OCI-LY1 (cell line): ENCODE results near the gene MEGF8.

ENCODE experiments used
- H2AFZ ChIP-seq: fragments of 200-600 bp; sonication (generic), shearing (Covaris generic); 2 replicates; pipeline ENCODE4 v1.6.0; 2014; ENCODE audit warnings: antibody characterized with exemption, mild to moderate bottlenecking, low read length
- H3F3A ChIP-seq: fragments of 200-600 bp; sonication (generic), shearing (Covaris generic); 2 replicates; pipeline ENCODE4 v1.6.0; 2014; ENCODE audit warnings: mild to moderate bottlenecking, antibody characterized with exemption, low read length, moderate library complexity; ENCODE audit not compliant: insufficient read depth
- H3K27ac ChIP-seq: fragments of 200-600 bp; sonication (generic); 2 replicates; pipeline ENCODE4 v1.5.1; 2014; ENCODE audit warnings: low read length, mixed run types, mild to moderate bottlenecking, low read depth; ENCODE audit not compliant: poor library complexity, severe bottlenecking
- H3K27me3 ChIP-seq: fragments of 200-600 bp; sonication (generic); 2 replicates; pipeline ENCODE4 v1.6.0; 2014; ENCODE audit warnings: antibody characterized with exemption, mild to moderate bottlenecking, low read length, moderate library complexity; ENCODE audit not compliant: insufficient read depth
- H3K36me3 ChIP-seq: fragments of 200-600 bp; sonication (generic); 2 replicates; pipeline ENCODE4 v1.6.1; 2014; ENCODE audit warnings: mild to moderate bottlenecking, antibody characterized with exemption, low read length, moderate library complexity, mixed read lengths; ENCODE audit not compliant: insufficient read depth
- H3K4me1 ChIP-seq: fragments of 200-600 bp; sonication (generic); 2 replicates; pipeline ENCODE4 v1.5.1; 2014; ENCODE audit warnings: mild to moderate bottlenecking, low read length, moderate library complexity; ENCODE audit not compliant: insufficient read depth, severe bottlenecking
- H3K4me2 ChIP-seq: fragments of 200-600 bp; sonication (generic), shearing (Covaris generic); 2 replicates; pipeline ENCODE4 v1.6.1; 2014; ENCODE audit warnings: low read length
- H3K4me3 ChIP-seq: fragments of 200-600 bp; sonication (generic); 2 replicates; pipeline ENCODE4 v1.5.1; 2014; ENCODE audit warnings: low read length, low read depth, mild to moderate bottlenecking, mixed read lengths; ENCODE audit not compliant: poor library complexity, severe bottlenecking
- H3K79me2 ChIP-seq: fragments of 200-600 bp; shearing (Covaris generic); 2 replicates; pipeline ENCODE4 v1.6.1; 2016; ENCODE audit warnings: mixed run types, low read length, mixed read lengths; ENCODE audit not compliant: insufficient read depth
- H3K9ac ChIP-seq: fragments of 200-600 bp; sonication (generic), shearing (Covaris generic); 2 replicates; pipeline ENCODE4 v1.6.1; 2014; ENCODE audit warnings: mild to moderate bottlenecking, low read length, mixed read lengths
- H3K9me2 ChIP-seq: fragments of 200-600 bp; sonication (generic), shearing (Covaris generic); 2 replicates; pipeline ENCODE4 v1.6.1; 2014; ENCODE audit warnings: low read depth, mild to moderate bottlenecking, low read length, mixed read lengths
- H3K9me3 ChIP-seq: fragments of 200-600 bp; shearing (Covaris generic); 2 replicates; pipeline ENCODE4 v1.6.1; 2014; ENCODE audit warnings: low read length, mixed read lengths
- H4K20me1 ChIP-seq: fragments of 200-600 bp; sonication (generic), shearing (Covaris generic); 2 replicates; pipeline ENCODE4 v1.6.0; 2016; ENCODE audit warnings: mild to moderate bottlenecking, low read length; ENCODE audit not compliant: insufficient read depth
- CTCF ChIP-seq: fragments of 200-600 bp; sonication (generic), shearing (Covaris generic); IDR thresholded peaks from 2 replicates; pipeline ENCODE4 v1.5.1; 2017; ENCODE audit warnings: mild to moderate bottlenecking, antibody characterized with exemption, low read length, moderate library complexity, mixed read lengths
- EZH2 ChIP-seq: fragments of 200-600 bp; sonication (generic), shearing (Covaris generic); IDR thresholded peaks from 2 replicates; pipeline ENCODE4 v1.8.0; 2017; ENCODE audit warnings: borderline replicate concordance, mixed run types, mild to moderate bottlenecking, antibody characterized with exemption, low read length, moderate library complexity, mixed read lengths

The MEGF8 gene

GRCh38 chr19:42291435-42291810 lies 34.0 kb upstream of the MEGF8 start:
- TF ChIP-seq CTCF (no peak), EZH2 (no peak)
- Histone ChIP-seq H3K9ac (no peak overlapping the region), H3K27me3 (no peaks in the 10 kb centered on the region), H2AFZ (no peak overlapping the region), H4K20me1 (no peaks in the 10 kb centered on the region), H3K27ac (no peak overlapping the region), H3K79me2 (no peaks in the 10 kb centered on the region), H3K9me2 (no peaks in the 10 kb centered on the region), H3F3A (no peaks in the 10 kb centered on the region), H3K4me3 (no peak overlapping the region), H3K4me1 (no peaks in the 10 kb centered on the region), H3K36me3 (peaks cover 90% of the 10 kb centered on the region), H3K4me2 (no peak overlapping the region), H3K9me3 (no peaks in the 10 kb centered on the region)

DNA sequence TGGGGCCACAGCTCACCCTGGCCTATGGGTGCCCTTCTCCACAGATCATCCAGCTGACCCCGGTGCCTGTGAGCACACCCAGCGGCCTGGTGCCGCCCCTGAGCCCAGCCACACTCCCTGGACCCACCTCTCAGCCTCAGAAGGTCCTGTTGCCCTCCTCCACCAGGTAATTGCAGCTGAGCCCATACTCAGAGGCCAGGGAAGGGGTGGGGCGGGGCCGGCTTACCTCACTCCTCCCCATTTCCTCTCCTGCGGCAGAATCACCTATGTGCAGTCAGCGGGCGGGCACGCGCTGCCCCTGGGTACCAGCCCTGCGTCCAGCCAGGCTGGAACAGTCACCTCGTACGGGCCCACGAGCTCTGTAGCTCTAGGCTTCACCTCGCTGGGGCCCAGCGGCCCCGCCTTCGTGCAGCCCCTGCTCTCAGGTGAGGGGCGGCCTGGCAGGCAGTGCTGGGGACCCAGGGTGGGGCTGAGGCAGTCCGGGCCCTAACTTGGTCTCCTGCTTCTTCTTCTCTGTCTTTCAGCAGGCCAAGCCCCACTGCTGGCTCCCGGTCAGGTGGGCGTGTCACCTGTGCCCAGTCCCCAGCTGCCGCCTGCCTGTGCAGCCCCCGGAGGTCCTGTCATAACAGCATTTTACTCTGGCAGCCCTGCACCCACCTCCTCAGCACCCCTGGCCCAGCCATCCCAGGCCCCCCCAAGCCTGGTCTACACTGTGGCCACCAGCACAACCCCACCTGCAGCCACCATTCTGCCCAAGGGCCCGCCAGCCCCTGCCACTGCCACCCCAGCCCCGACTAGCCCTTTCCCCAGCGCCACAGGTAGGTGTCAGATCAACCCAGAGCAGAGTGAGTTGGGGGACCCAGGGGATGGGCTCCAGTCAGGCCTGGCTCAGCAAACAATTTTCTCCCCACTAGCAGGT lies 33.1 kb upstream of the MEGF8 start:
- Histone ChIP-seq H3F3A (no peaks in the 10 kb centered on the region), H3K4me1 (no peaks in the 10 kb centered on the region), H3K79me2 (no peaks in the 10 kb centered on the region), H3K9ac (no peak overlapping the region), H3K4me2 (no peak overlapping the region), H3K9me3 (no peaks in the 10 kb centered on the region), H3K27me3 (no peaks in the 10 kb centered on the region), H4K20me1 (no peaks in the 10 kb centered on the region), H3K36me3 (peaks cover 92% of the 10 kb centered on the region), H3K27ac (no peak overlapping the region), H3K4me3 (no peak overlapping the region), H2AFZ (no peak overlapping the region), H3K9me2 (no peaks in the 10 kb centered on the region)
- TF ChIP-seq CTCF (no peak), EZH2 (no peak)

DNA sequence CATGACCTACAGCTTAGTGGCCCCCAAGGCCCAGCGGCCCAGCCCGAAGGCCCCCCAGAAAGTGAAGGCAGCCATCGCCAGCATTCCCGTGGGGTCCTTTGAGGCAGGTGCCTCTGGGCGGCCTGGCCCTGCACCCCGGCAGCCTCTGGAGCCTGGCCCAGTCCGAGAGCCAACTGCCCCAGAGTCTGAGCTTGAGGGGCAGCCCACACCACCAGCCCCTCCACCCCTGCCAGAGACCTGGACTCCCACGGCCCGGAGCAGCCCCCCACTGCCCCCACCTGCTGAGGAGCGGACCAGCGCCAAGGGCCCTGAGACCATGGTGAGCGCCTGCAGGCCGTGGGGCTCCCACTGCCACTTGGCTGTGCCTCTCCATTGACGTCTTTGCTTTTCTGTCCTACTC lies 32.5 kb upstream of the MEGF8 start:
- Histone ChIP-seq H3K27me3 (no peaks in the 10 kb centered on the region), H3F3A (no peaks in the 10 kb centered on the region), H3K79me2 (no peaks in the 10 kb centered on the region), H2AFZ (no peak overlapping the region), H4K20me1 (no peaks in the 10 kb centered on the region), H3K4me1 (no peaks in the 10 kb centered on the region), H3K27ac (no peak overlapping the region), H3K9me2 (no peaks in the 10 kb centered on the region), H3K4me3 (no peak overlapping the region), H3K4me2 (no peak overlapping the region), H3K9me3 (no peaks in the 10 kb centered on the region), H3K9ac (no peak overlapping the region), H3K36me3 (peaks cover 85% of the 10 kb centered on the region)
- TF ChIP-seq CTCF (no peak), EZH2 (no peak)
